Measurements from ENCODE around the gene HNF1A.

HNF1A gene

DNA sequence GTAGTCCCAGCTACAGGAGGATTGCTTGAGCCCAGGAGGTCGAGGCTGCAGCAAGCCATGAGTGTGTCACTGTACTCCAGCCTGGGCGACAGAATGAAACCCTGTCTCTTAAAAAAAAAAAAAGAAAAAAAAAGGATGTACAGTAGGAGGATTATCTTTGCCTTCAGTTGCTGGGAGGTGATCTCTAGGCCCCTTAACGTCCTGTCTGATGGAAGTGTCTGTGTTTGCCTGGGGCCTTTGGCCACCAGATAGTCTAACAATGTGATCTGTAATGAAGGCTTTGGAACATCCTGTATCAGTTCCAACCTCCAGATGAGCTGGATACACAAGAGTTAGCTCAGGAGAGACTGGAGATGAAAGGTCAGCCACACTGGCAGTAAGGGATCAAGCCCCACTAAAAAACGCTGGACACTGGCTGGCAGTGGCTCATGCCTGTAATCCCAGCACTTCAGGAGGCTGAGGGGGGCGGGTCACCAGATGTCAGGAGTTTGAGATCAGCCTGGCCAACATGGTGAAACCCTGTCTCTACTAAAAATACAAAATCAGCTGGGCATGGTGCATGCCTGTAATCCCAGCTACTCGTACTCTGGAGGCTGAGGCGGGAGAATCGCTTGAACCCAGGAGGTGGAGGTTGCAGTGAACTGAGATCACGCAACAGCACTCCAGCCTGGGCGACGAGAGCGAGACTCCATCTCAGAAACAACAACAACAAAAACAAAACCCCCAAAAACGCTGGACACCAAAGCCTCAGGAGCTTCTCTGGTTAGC lies 19.0 kb upstream of the HNF1A start:
- no peak for DNase-seq

DNA sequence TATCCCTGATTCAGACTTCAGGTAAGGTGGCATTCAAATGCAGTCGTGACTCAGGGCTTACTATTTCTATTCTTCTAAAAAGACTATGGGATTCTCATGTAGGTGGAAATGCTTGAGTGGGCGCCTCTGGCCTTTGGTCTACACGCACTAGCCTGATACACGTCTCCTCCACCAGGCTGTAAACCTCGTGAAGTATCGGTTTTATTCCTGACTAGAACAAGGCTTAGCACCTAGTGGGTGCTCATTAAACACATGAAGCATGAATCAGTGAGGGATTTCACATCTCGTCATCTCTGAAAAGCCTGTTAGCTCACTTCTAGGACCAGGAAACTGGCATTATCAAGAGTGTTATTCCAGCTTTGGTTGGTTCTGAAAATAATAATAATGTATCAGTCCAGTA lies 17.7 kb upstream of the HNF1A start:
- DNase-seq = no peak

- DNase-seq = no peak
These were observed 16.5 kb upstream of the HNF1A start for GRCh38 chr12:120961604-120962531.

GRCh38 chr12:120962532-120963020 lies 15.8 kb upstream of the HNF1A start:
- no peak for DNase-seq

DNA sequence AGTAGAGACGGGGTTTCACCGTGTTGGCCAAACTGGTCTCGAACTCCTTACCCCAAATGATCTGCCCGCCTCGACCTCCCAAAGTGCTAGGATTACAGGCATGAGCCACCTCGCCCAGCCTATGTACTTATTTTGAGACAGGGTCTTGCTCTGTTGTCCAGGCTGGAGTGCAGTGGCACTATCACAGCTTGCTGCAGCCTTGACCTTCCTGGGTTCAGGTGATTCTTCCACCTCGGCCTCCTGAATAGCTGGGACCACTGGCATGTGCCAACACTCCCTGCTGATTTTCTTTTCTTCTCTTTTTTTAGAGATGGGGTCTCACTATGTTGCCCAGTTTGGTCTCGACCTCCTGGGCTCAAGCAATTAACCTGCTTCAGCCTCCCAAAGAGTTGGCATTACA lies 14.0 kb upstream of the HNF1A start:
- DNase-seq = no peak

- no peak for DNase-seq
These were observed 12.7 kb upstream of the HNF1A start for GRCh38 chr12:120965534-120966091.

DNA sequence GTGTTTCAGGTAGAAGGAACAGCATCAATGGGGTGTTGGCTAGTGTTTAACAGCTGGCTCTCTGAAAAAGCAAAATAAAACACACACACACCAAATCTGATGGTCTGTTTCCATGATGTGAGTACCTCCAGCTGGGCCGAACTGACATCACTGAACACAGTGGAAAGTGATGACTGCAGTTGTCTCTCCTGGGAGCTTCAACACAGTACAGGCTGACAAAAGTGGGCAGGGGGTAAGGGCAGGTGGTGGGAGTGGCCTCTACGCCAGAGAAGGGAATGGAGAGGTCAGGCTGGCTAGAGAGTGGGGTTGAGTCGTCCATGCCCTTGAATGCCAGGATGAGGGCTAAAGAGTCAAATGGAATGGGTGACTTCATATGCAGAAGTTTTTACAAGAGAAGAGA lies 8.0 kb upstream of the HNF1A start:
- no peak for DNase-seq

- DNase-seq = peak; percentile 25
These were observed 6.8 kb upstream of the HNF1A start for GRCh38 chr12:120971299-120972180.

- no peak for DNase-seq
These were observed 5.3 kb upstream of the HNF1A start for GRCh38 chr12:120972870-120973543.

- no peak for DNase-seq
These were observed 630 bp upstream of the HNF1A start for GRCh38 chr12:120977531-120978295.

- no peak for DNase-seq
These were observed 998 bp downstream of the HNF1A start for GRCh38 chr12:120979220-120979861.

DNA sequence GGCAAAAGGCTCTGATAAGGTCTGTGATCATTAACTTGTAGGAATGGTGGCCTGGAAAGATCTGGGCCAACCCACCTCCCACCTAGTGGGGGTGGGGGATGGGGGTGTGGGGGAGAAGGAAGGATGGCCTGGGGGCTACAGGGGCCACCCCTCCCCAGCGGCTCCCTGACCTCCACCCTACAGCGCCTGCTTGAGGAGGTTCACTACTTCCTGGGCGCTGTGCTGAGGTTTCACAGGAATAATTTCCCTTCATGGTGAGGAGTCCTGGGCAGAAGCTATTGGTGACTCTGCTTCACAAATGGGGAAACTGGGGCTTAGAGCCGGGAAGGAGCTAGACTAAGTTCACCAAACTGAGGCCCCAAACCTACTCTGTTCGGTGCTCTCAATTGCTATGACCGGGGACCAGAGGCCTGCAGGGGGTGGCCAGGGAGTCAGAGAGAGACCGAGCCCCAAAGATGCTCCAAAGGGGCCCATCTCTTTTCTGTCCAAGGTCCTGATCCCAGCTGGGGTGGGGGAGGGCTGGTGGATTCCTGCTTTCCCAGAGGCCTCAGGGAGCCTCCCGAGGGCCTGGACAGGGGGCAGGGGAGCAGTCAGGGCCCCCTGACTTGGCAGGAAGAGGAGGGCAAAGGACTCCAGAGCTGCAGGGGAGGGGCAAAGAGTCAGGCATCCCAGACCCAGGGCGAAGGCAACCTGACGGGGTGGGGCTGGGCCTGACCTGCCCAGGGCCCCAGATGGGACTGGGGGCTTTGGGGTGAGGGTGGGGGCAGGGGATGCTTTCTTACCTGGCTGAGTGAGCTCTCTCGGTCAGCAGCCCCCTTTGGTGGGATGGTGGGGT lies 1.7 kb downstream of the HNF1A start:
- no peak for DNase-seq

DNA sequence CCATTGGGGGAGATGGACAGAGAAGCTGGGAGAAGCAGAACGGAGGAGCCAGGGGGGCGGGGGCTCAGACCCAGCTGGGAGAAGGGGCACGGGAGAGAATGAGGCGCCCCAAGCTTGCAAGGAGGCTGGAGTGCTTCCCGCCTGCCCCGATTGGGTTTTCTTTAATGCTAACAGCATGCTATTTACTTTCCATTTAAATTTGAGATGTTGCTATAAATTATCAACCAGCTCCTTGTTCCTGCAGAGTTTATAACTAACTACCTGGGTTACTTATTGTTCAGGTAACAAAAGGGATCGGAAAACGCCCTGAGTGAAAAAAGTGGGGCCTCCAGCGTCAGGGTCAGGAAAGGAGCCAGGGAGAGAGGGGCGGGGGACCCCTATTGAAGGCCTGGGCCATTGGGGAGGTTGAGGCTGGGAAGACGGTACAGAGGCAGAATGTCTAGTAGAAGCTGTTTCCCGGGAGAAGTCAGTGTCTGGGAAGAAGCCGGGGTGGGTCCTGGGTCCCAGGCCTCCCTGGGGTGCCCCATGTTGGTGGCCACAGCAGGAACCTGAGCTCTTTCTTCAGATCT lies 2.5 kb downstream of the HNF1A start:
- no peak for DNase-seq

- no peak for DNase-seq
These were observed 3.1 kb downstream of the HNF1A start for GRCh38 chr12:120981407-120981941.

- DNase-seq = no peak
These were observed 4.3 kb downstream of the HNF1A start for GRCh38 chr12:120982659-120983058.

DNA sequence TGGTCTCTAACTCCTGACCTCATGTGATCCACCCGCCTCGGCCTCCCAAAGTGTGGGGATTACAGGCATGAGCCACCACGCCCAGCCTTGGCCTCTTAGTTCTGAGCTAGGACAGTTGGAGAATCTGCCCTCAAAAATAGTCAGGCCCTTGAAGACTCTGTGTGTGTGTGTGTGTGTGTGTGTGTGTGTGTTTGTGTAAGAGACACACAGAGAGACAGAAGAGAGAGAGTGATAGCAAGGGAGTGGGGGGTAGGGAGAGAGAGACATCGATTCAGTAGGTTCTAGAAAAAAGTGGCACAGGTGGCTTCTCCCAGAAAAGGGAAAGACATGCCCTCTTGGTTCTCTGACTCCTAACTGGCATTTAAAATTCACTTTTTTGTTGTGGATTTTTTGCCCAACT lies 5.4 kb downstream of the HNF1A start:
- no peak for DNase-seq

DNA sequence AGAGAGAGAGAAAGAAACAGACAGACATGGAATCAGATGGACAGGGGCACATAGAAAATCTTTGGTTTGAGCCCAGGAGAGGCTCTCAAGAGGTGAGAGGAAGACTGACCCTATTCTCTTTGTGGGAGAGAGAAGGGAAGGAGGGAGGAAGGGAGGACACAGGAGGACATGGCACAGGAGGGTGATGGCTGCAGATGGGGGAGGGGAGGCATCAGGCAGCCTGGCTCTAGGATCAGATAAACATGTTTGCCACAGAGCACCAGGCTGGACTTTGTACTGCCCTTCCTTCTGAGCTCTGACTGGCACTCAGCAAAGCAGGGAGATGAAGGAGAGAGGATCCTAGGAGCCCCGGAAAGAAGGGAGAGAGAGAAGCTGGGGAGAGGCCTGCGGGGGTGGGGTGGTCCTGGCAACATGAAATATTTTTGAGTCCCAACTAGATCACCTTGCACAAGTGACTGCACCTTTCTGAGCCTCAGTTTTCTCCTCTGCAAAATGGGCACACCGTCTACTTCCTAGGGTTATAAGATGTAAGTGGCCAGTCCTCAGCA lies 6.1 kb downstream of the HNF1A start:
- no peak for DNase-seq

GRCh38 chr12:120988234-120988633 lies 9.9 kb downstream of the HNF1A start:
- DNase-seq = no peak

DNA sequence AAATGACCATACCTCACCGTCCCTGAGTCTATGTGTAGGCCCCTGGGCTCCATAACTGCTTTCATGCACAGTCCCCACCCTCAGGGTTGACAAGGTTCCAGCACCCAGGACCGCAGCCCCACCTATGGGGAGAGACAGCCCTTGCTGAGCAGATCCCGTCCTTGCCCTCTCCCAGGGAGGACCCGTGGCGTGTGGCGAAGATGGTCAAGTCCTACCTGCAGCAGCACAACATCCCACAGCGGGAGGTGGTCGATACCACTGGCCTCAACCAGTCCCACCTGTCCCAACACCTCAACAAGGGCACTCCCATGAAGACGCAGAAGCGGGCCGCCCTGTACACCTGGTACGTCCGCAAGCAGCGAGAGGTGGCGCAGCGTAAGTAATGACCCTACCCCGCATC lies 10.3 kb downstream of the HNF1A start:
- no peak for DNase-seq

All from COR-L47 (cell line).